ENCODE measurements around the gene STAB1.

The STAB1 gene

DNA sequence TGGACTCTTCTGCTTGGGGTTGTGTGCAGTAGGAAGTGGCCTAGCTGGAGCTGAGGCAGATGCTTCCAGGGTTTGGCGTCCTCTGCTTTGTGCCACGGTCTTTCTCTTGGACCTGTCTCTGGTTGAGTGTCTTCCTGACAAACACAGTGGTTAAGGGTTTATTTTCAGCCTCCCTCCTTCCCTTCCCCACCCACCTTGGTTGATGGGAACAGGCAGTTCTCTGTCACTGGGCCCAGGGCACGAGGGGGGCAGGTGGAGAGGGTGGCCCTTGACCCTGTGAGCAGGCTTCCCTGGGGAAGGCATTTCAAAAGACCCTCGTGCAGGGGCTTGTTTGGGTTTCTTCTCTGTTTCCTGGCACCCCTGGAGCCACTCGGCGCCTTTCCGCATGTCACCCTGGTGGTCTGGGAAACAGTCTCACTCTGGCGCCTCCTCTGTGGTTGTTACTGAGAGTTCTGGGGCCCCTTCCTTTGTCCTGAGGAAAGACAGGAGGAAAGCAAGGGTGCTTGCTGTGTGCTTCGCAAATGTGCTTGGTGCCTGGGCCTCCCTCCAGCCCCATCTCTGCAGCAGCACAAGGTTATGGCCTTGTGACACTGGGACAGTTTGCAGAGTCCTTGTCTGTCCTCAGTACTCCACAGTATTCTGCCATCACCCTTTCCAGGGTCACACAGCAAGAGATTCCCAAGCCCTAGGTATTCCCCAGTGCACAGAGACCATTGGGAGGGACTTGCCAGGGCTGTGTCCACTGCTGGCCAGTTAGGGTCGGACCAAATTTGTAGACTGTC lies 10.3 kb upstream of the STAB1 start:
- no peak for DNase-seq

DNA sequence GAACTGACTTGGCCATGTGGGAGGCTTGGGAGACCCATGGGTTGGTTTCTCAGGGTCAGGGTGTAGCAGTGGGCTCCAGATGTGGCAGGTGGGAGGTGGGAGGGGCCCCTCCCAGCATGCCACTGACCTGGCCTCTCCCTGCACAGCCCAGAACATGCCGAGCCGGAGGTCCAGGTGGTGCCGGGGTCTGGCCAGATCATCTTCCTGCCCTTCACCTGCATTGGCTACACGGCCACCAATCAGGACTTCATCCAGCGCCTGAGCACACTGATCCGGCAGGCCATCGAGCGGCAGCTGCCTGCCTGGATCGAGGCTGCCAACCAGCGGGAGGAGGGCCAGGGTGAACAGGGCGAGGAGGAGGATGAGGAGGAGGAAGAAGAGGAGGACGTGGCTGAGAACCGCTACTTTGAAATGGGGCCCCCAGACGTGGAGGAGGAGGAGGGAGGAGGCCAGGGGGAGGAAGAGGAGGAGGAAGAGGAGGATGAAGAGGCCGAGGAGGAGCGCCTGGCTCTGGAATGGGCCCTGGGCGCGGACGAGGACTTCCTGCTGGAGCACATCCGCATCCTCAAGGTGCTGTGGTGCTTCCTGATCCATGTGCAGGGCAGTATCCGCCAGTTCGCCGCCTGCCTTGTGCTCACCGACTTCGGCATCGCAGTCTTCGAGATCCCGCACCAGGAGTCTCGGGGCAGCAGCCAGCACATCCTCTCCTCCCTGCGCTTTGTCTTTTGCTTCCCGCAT lies 7.9 kb upstream of the STAB1 start:
- DNase-seq: no peak

DNA sequence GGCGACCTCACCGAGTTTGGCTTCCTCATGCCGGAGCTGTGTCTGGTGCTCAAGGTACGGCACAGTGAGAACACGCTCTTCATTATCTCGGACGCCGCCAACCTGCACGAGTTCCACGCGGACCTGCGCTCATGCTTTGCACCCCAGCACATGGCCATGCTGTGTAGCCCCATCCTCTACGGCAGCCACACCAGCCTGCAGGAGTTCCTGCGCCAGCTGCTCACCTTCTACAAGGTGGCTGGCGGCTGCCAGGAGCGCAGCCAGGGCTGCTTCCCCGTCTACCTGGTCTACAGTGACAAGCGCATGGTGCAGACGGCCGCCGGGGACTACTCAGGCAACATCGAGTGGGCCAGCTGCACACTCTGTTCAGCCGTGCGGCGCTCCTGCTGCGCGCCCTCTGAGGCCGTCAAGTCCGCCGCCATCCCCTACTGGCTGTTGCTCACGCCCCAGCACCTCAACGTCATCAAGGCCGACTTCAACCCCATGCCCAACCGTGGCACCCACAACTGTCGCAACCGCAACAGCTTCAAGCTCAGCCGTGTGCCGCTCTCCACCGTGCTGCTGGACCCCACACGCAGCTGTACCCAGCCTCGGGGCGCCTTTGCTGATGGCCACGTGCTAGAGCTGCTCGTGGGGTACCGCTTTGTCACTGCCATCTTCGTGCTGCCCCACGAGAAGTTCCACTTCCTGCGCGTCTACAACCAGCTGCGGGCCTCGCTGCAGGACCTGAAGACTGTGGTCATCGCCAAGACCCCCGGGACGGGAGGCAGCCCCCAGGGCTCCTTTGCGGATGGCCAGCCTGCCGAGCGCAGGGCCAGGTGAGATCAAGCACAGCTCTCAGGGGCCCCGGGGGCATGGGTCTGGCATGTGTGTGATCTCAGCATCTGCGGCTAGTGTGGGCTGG lies 7.1 kb upstream of the STAB1 start:
- DNase-seq: no peak

DNA sequence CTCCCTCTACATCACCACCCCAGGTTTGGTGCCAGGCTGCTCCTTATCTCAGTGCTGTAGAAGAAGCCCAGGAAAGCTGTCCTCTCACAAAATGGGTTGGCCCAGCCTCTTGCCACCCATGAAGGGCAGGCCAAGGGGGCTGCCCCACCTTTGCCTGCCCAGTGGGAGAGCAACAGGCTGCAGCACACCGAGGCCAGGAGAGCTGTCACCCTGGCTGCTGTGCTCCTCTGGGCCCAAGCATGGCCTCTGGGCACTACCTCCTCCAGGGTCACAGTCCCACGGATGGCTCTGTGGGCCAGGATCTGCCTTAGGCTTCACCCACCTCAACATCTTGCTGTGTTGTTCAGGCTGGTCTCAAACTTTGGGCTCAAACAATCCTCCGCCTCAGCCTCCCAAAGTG lies 6.4 kb upstream of the STAB1 start:
- DNase-seq: no peak

DNA sequence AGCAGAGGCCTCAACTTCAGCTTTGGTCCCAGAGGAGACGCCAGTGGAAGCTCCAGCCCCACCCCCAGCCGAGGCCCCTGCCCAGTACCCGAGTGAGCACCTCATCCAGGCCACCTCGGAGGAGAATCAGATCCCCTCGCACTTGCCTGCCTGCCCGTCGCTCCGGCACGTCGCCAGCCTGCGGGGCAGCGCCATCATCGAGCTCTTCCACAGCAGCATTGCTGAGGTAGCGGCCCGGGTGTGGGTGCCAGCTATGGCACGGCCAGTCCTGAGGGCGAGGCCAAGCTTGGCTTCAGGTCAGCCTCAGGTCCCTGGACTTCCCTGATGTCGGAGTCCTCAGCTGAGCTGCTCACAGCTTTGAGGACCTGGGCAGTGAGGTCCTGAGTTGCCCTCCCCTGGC lies 5.7 kb upstream of the STAB1 start:
- no peak for DNase-seq

DNA sequence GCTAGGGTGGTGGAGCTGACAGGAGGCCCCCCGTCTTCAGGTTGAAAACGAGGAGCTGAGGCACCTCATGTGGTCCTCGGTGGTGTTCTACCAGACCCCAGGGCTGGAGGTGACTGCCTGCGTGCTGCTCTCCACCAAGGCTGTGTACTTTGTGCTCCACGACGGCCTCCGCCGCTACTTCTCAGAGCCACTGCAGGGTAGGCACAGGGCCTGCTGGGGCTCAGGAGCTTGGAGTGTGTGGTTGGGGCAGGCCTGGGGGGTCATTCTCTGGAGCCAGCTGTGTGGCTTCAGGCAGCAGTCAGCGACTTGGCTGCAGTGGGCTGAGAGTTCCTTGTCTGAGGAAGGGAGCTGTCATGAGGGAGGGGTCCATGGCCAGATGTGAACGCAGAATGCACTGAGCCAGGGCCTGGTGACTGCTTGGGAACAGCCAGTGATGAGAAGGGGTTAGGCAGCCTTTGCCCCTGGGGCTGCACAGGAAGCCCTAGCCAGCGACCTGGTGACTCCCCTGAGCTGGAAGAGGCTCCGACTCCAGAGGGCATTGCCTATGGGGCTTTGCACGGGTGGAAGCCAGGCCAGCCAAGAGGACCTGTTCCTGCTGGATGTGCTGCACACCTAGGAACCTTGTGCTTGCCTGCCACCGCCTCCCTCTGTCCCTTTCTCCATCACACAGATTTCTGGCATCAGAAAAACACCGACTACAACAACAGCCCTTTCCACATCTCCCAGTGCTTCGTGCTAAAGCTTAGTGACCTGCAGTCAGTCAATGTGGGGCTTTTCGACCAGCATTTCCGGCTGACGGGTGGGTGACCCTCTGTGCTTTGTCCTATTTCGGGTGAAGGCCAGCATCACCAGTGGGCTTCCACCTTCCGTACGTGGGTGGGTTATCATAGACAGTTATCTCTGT lies 4.9 kb upstream of the STAB1 start:
- no peak for DNase-seq

DNA sequence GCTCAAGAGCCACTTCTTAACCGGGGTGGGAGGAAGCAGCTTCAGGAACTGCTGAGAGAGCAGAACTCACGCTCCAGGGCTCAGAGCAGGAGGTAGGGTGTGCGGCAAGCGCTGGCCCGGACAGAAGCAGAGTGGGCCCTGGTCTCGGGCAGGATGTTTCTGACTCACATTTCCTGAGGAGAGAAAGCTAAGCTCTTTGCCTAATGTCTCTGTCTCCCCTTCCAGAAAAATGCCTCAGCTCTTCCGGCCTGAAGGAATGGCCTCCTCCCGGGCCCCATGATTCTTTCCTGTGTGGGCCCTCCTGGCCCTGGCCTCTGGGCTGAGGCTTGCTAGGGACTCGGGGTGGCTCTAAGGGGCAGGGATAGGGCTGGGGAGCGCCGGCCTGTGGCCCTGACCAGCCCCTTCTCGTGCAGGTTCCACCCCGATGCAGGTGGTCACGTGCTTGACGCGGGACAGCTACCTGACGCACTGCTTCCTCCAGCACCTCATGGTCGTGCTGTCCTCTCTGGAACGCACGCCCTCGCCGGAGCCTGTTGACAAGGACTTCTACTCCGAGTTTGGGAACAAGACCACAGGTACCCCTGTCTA lies 4.1 kb upstream of the STAB1 start:
- no peak for DNase-seq

DNA sequence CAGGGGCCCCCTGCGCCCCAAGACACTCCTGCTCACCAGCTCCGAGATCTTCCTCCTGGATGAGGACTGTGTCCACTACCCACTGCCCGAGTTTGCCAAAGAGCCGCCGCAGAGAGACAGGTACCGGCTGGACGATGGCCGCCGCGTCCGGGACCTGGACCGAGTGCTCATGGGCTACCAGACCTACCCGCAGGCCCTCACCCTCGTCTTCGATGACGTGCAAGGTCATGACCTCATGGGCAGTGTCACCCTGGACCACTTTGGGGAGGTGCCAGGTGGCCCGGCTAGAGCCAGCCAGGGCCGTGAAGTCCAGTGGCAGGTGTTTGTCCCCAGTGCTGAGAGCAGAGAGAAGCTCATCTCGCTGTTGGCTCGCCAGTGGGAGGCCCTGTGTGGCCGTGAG lies 3.1 kb upstream of the STAB1 start:
- no peak for DNase-seq

DNA sequence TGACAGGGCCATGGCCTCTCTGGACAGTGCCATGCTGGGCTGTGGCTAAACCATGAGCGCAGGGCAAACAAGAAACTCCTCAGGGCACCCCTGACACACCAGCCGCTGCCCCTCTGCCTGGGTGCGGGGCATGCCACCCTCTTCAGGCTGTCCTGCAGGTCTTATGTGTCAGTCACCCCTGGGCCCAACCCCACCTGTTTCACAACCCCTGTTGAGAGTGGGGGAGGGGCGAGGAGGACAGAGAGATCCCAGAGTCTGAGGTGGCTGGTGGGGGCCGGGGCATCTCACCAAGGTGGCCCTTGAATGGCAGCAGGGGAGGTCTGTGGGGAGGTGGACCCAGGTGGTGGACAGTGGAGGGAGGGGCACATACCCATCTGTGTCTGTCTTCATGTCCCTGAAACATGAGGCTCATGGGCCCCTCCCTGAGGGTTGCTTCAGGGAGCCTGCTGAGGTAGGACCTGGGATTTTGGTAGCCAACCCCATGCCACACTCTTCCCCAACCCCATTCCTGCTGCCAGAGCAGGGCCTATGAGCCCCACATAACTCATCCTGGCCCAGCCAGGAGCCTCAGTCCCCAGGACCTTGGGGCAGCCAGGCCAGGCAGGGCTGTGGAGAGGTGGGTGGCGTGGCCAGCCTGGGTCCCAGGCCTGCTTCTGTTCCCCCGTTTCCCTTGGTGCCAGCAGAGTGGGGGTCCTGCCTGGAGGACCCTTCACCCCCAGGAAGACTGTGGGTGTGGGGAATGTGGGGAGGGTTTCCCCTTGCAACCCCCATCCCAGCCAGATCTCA lies 1.7 kb upstream of the STAB1 start:
- DNase-seq: no peak

DNA sequence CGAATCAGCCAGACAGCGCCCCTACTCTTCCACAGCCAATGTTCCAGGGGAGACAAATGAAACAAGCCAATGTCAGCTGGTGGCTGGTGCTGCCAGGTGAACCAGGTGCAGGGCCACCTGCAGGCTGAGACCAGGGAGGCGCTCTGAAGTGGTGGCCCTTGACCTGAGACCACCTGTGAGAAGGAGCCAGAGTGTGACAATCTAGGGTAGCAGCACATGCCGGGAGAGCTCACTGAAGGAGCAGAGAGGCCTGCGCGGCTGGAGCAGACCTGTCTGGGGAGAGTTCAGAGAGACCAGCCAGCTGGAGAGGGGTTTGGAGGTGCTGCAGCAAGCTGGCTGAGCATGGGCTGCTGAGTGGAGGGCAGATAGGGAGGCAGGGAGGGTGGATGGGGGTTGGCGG lies 693 bp upstream of the STAB1 start:
- DNase-seq: no peak

DNA sequence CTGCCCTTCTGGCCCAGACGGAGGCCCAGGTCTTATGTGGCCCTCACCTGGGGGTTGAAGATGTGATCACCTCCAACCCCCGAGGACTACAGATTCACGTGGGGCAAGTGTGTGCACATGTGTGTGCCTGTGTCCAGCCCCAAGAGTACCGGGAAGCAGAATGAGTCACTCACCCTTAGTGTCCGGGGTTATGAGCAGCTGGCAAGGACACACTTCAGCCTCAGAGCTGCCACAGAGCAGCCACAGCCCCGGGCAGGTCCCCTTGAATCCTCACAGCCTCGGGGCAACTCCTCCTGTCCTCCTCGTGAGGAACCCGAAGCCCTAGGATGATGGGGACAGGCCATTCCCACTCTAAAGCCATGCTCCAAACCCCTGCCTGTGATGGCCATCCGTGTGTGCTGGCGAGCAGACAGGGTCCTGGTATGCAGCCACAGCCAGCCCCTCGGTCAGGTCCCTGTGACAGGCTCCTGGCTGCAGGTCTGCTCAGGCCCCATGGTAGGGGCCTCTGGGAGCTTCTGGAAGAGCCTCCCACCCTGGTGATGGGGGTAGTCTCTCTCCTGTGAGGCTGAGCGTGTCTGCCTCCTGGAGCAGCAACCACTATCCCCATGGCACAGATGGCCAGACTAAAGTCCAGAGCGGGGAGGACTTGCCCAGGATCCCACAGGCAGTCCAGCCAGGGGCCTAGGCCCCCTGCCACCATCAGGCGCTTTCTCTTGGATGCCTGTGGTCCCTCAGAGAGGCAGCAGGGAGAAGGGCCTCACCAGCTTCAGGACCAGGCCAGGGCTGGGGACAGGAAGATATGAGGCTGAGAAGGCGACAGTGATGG lies 852 bp downstream of the STAB1 start:
- peak; percentile 65 for DNase-seq

DNA sequence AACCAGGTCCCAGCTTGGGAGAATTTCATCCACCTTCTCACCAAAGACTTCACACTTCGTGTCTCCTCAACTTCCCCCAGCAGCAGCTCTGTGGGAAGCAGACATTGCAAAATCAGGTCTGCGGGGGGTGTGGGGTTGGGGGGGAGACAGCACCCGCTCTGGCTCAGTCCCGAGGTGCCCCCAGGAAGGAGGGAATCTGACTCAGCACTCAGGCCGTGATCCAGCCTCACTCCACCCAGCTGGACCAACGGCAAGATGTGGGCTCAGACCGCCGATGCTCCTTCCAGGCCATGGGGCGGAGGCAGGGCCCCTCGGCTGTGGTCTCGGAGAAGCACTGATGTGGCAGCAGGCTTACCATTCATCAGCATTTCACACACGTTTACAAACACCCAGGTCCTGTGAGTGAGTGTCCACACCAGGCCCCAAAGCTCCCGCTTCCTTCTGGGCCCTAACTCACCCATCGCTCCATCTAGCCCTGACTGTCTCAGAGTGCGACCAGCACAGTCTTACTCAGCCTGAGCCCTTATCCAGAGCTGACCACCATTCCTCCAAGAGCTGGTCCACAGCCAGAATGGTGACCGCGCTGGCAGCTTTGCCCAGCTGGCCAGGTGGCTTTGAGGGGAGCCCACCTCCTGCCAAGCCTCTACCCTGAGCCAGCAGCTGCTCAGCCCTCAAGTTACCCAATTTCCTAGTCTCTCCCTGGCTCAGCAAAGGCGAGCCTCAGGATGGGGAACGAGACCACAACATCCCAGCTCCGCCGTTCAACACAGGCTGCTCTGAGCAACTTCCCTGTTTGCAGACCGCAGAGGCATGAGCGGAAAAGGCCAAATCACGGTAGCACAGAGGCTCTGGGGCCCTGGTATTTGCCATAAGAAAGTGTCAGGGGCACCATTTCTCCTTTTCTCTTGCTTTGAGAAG lies 3.3 kb downstream of the STAB1 start:
- DNase-seq: peak; percentile 71

DNA sequence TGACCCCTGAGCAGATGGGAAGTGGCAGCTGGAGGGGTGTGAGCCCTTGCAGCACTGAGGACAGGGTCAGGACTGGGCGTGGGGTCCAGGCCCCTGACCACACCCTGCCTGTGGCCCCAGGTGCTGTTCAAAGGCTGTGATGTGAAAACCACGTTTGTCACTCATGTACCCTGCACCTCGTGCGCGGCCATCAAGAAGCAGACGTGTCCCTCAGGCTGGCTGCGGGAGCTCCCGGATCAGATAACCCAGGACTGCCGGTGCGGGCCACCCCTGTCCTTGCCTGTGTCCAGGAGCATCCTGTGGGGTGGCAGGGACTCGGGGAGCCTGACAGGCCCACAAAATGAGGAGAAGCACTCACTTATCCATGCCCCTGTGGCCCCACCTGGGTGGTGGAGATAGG lies 5.9 kb downstream of the STAB1 start:
- DNase-seq: no peak

DNA sequence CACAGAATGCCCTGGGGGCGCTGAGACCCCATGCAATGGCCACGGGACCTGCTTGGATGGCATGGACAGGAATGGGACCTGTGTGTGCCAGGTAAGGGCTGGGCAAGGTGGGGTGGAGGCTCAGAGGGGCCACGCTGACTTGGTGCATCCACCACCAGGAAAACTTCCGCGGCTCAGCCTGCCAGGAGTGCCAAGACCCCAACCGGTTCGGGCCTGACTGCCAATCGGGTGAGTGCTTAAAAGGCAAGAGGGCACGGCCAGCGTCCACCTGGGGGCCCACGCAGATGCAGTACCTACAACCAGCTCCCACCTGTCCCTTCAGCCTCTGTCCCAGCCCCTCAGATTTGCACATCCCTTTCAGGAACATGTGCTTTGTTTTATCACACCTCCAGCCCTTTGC lies 6.9 kb downstream of the STAB1 start:
- DNase-seq: no peak

DNA sequence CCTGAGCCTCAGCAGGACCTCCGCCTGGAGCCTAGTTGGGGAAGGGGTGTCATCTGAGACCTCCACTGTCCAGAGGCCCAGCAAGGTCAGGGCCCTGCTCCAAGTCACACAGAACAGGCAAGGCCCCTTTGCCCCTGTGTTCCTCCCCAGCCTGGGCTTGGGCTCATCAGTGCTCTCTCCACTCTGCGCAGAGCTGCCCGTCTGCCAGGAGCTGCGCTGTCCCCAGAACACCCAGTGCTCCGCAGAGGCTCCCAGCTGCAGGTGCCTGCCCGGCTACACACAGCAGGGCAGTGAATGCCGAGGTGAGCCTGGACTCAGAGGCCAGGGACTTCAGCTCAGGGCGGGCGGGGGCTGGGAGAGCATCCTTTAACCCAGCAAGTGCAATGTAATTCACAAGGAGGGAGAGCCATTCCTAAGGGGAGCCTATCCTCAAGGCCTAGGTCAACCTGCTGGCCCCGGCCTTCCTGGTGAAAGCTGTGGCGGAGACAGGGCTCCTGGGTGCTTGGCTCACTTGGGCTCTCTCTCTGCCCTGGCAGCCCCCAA lies 7.7 kb downstream of the STAB1 start:
- no peak for DNase-seq

DNA sequence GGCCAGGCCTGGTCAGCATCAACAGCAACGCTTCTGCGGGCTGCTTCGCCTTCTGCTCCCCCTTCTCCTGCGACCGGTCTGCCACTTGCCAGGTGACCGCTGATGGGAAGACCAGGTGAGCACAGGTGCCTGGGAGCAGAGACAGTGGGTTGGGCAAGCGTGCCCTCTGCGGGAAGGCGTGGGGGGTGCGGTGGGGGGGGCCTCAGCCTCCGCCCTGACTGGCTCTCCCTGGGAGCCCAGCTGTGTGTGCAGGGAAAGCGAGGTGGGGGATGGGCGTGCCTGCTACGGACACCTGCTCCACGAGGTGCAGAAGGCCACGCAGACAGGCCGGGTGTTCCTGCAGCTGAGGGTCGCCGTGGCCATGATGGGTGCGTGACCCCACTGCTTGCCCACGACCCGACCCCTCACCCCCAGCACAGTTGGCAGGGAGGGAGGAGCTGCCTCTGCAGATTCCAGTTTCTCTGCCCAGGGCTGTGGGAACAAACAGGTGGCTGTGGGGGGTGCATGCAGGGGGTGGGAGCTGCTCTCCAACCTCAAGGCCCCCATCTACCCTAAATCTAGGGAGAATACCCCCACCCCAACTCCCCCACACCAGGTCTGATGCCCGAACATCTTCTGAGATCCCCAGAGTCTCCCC lies 8.8 kb downstream of the STAB1 start:
- DNase-seq: no peak

DNA sequence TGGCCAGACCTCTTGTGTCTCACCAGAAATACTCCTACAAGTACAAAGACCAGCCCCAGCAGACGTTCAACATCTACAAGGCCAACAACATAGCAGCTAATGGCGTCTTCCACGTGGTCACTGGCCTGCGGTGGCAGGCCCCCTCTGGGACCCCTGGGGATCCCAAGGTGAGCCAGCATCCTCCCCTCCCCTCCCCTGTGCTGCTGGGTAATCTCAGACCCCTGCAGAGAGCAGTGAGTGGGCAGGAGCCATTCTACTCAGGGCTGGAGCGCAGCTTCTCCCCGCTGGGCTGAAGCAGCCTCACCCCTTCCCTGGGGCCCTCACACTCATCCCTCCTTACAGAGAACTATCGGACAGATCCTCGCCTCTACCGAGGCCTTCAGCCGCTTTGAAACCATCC lies 9.8 kb downstream of the STAB1 start:
- DNase-seq: no peak

DNA sequence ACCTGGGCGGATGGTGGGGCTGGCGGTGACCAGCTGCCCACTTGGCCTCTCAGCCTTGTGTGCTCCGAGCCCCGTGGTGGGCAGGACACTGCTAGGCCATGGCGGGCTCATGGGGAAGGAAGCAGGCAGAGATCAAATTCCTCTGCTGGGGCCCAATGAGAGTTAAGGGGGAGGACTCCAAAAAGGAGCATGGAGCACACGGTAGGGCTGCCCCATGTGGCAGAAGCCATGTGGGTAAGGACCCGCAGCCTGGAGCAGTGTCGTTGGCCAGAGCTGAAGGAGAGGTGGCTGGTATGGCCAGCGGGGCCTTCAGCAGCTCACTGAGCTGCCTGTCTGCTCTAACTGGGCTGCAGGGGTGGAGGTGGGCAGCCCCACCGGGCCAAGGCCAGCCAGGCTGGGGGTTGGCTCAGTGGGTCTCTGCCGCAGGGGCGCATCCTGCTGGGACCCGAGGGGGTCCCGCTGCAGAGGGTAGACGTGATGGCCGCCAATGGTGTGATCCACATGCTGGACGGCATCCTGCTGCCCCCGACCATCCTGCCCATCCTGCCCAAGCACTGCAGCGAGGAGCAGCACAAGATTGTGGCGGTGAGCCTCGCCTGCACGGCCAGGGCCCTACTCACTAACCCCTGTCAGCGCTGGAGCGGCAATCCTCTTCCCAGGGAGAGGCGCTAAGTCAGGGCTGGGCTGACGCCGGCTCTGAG lies 11.3 kb downstream of the STAB1 start:
- DNase-seq: no peak

All from HCEC 1CT (cell line).